Stomach (tissue), 9 donors: ENCODE data around the gene SOX6. TPM values are rescaled to one million over a fixed set of nuclear protein-coding genes. Genes with fewer than 3 reads are reported as not detected.

Experiments
- DNase-seq, 2 donors: peaks; one replicate each; pipeline versions ENCODE4 v3.0.0 to v3.0.0-alpha.2; 2013 to 2019
- H3K27ac ChIP-seq, 5 donors: fragments of 200-600 bp in 4 of 5; sonication (generic) in 4 of 5; one replicate each; pipeline ENCODE4 v1.5.1; 2013 to 2019; ENCODE audit warnings: mild to moderate bottlenecking in 1 of 5, moderate library complexity in 1 of 5
- H3K27me3 ChIP-seq, 3 donors: fragments of 200-600 bp; sonication (generic); one replicate each; pipeline ENCODE4 v1.5.1; 2017 to 2019; ENCODE audit warnings: mixed run types in 1 of 3
- H3K36me3 ChIP-seq, 4 donors: fragments of 200-600 bp; sonication (generic); 1 replicate in 3 of 4; 2 replicates in 1 of 4; pipeline ENCODE4 v1.5.1; 2016 to 2019
- H3K4me1 ChIP-seq, 4 donors: fragments of 200-600 bp; sonication (generic); one replicate each; pipeline ENCODE4 v1.5.1; 2016 to 2019
- H3K4me3 ChIP-seq, 4 donors: fragments of 200-600 bp; sonication (generic) in 3 of 4; one replicate each; pipeline ENCODE4 v1.5.1; 2016 to 2019; ENCODE audit warnings: mild to moderate bottlenecking in 1 of 4
- H3K9me3 ChIP-seq, 4 donors: fragments of 200-600 bp; sonication (generic); one replicate each; pipeline ENCODE4 v1.5.1; 2016 to 2019
- CTCF ChIP-seq, 7 experiments: fragments of 450-650 bp in 4 of 7; fragments of 200-600 bp in 3 of 7; sonication (generic) in 3 of 7; IDR thresholded peaks; one replicate each; pipeline ENCODE4 v1.5.1; 2016 to 2019; ENCODE audit warnings: antibody characterized with exemption in 7 of 7, control low read depth in 2 of 7, mild to moderate bottlenecking in 1 of 7
- EP300 ChIP-seq: sonication (generic); formaldehyde crosslinking; IDR thresholded peaks from one replicate; pipeline ENCODE4 v1.6.1; 2017; ENCODE audit warnings: antibody characterized with exemption
- POLR2A ChIP-seq, 4 donors: fragments of 450-650 bp; IDR thresholded peaks; one replicate each; pipeline ENCODE4 v1.6.1; 2016; ENCODE audit warnings: antibody characterized with exemption in 4 of 4, control low read depth in 2 of 4, mild to moderate bottlenecking in 1 of 4, moderate library complexity in 1 of 4
- POLR2AphosphoS5 ChIP-seq, 3 donors: sonication (generic); formaldehyde crosslinking; IDR thresholded peaks; one replicate each; pipeline ENCODE4 v1.6.1; 2016; ENCODE audit warnings: antibody characterized with exemption in 3 of 3
- WGBS, 5 donors: extraction: QIAGEN DNeasy Blood & Tissue Kit in 3 of 5; methylation state at CpG; one replicate each; pipeline versions ENCODE4 v1.1.5 to v1.1.7; 2013 to 2018; 5-methylcytosine and 5-hydroxymethylcytosine counted together
- intact Hi-C: fragments of 100-400 bp; cut with DNase I; formaldehyde crosslinking; loops from one replicate; pipeline ENCODE4 v1.15.1; 2023; ENCODE audit warnings: low total_unique reads
- polyA plus RNA-seq, 3 donors: library from polyadenylated mRNA; stranded (reverse); fragments of 200-250 nt; gene quantifications; one replicate each; pipeline ENCODE4 v1.2.3, GENCODE V29; 2013
- total RNA-seq, 5 donors: library from RNA; depleted of rRNA; stranded (reverse); fragments of >200 nt; gene quantifications; one replicate each; pipeline versions ENCODE4 v1.1.0 to v1.2.3, GENCODE V29; 2014 to 2016
- donor health status: healthy with polysubstance abuse.
- donor health status: Bipolar disorder and iron deficiency.
- donor health status: healthy.

The SOX6 gene
- total and polyA plus RNA-seq, 8 donors: 1.2 to 13.6 (median 4.5) TPM

- Histone ChIP-seq H3K27me3 (no peaks in the 10 kb centered on the region), H3K4me3 (no peak overlapping the region), H3K36me3 (no peaks in the 10 kb centered on the region), H3K4me1 (peaks cover 0 to 23% (median 8%) of the 10 kb centered on the region in 4 donors), H3K27ac (no peak overlapping the region), H3K9me3 (no peaks in the 10 kb centered on the region)
- no peak for DNase-seq
- TF ChIP-seq POLR2A (IDR thresholded peaks at IDR 0.05) (no peak), CTCF (IDR thresholded peaks at IDR 0.05) (no peak), POLR2AphosphoS5 (IDR thresholded peaks at IDR 0.05) (no peak), EP300 (no peak)
- intact Hi-C loops: no loop called here
- WGBS, 5 donors: 73 to 86% (median 84%) methylated on average over 3 of the region's 3 CpGs
Measured at GRCh38 chr11:16093889-16094653, 262.3 kb downstream of the SOX6 start.

GRCh38 chr11:16091862-16092261 is 264.5 kb downstream of the SOX6 start:
- Histone ChIP-seq H3K27ac (no peak overlapping the region), H3K36me3 (no peaks in the 10 kb centered on the region), H3K9me3 (no peaks in the 10 kb centered on the region), H3K4me3 (no peak overlapping the region), H3K4me1 (peaks cover 0 to under 1% (median 0%) of the 10 kb centered on the region in 4 donors), H3K27me3 (no peaks in the 10 kb centered on the region)
- TF ChIP-seq CTCF (IDR thresholded peaks at IDR 0.05) (no peak), POLR2A (IDR thresholded peaks at IDR 0.05) (no peak), EP300 (no peak), POLR2AphosphoS5 (IDR thresholded peaks at IDR 0.05) (no peak)
- DNase-seq: no peak
- WGBS, 5 donors: 76 to 92% (median 88%) methylated on average over 1 of the region's 1 CpG
- intact Hi-C loops: no loop called here

GRCh38 chr11:16089481-16089880 is 266.9 kb downstream of the SOX6 start:
- Histone ChIP-seq H3K4me1 (no peaks in the 10 kb centered on the region), H3K9me3 (no peaks in the 10 kb centered on the region)
- 88 to 95% (median 90%) methylated on average over 1 of the region's 1 CpG for WGBS, 5 donors

GRCh38 chr11:16088774-16089173 is 267.6 kb downstream of the SOX6 start:
- Histone ChIP-seq H3K27ac (no peak overlapping the region), H3K4me1 (no peaks in the 10 kb centered on the region), H3K27me3 (no peaks in the 10 kb centered on the region), H3K9me3 (no peaks in the 10 kb centered on the region), H3K4me3 (no peak overlapping the region), H3K36me3 (no peaks in the 10 kb centered on the region)
- intact Hi-C loops: no loop called here
- TF ChIP-seq CTCF (IDR thresholded peaks at IDR 0.05): no peak
- no peak for TF ChIP-seq EP300
- no peak for TF ChIP-seq POLR2A (IDR thresholded peaks at IDR 0.05)
- no peak for TF ChIP-seq POLR2AphosphoS5 (IDR thresholded peaks at IDR 0.05)
- no peak for DNase-seq
- WGBS, 5 donors: 27 to 48% (median 41%) methylated on average over 1 of the region's 1 CpG

More at GRCh38 chr11:16089481-16089880, 266.9 kb downstream of the SOX6 start:
- DNase-seq: no peak
- H3K27ac ChIP-seq: no peak overlapping the region
- no peak overlapping the region for H3K4me3 ChIP-seq
- intact Hi-C loops: no loop called here
- TF ChIP-seq CTCF (IDR thresholded peaks at IDR 0.05) (no peak), EP300 (no peak), POLR2A (IDR thresholded peaks at IDR 0.05) (no peak), POLR2AphosphoS5 (IDR thresholded peaks at IDR 0.05) (no peak)
- H3K27me3 ChIP-seq: no peaks in the 10 kb centered on the region
- no peaks in the 10 kb centered on the region for H3K36me3 ChIP-seq
